SK-N-SH (cell line): ENCODE data around the gene HIPK1. TPM values are rescaled to one million over a fixed set of nuclear protein-coding genes. Genes with fewer than 3 reads are reported as not detected.

Source experiments
- CTCF ChIA-PET: fragments of 300-600, 350-600 bp; formaldehyde crosslinking; extraction: SDS; loops from one replicate; lab custom pipeline; 2021; lab: Yijun Ruan, JAX
- POLR2A ChIA-PET: fragments of 350-600 bp; sonication (Branson Sonifier 250); formaldehyde crosslinking; extraction: SDS; loops from one replicate; lab custom pipeline; 2020; ENCODE audit warnings: antibody characterized with exemption, inconsistent platforms; lab: Yijun Ruan, JAX
- DNase-seq: peaks from one replicate; pipeline ENCODE4 v3.0.0; 2012
- H2AFZ ChIP-seq: fragments of 200-600 bp; sonication (generic); 2 replicates; pipeline ENCODE4 v1.8.1; 2016; ENCODE audit warnings: antibody characterized with exemption, mild to moderate bottlenecking, low read depth
- H3F3A ChIP-seq: fragments of 200-600 bp; sonication (generic); replicated peaks from 2 replicates; pipeline ENCODE3; 2016; ENCODE audit warnings: antibody characterized with exemption, mild to moderate bottlenecking; ENCODE audit not compliant: insufficient read depth
- H3K27ac ChIP-seq, 2 experiments: fragments of 200-500 bp in 1 of 2; fragments of 200-600 bp in 1 of 2; sonication (Bioruptor generic) in 1 of 2; sonication (generic), shearing (Covaris generic) in 1 of 2; 2 replicates each; pipeline versions ENCODE4 v1.5.1 to v1.6.1; 2014 to 2016; ENCODE audit warnings: low read depth in 2 of 2, inconsistent platforms in 1 of 2, low read length in 1 of 2, mild to moderate bottlenecking in 1 of 2, mixed read lengths in 1 of 2
- H3K27me3 ChIP-seq: fragments of 200-600 bp; sonication (generic), shearing (Covaris generic); 2 replicates; pipeline ENCODE4 v1.6.1; 2016; ENCODE audit warnings: mixed run types; ENCODE audit not compliant: insufficient read depth
- H3K36me3 ChIP-seq, 2 experiments: fragments of 200-500 bp in 1 of 2; fragments of 200-600 bp in 1 of 2; sonication (Bioruptor generic) in 1 of 2; sonication (generic) in 1 of 2; replicated peaks in 1 of 2; 2 replicates each; pipeline versions ENCODE3 to v1.5.1; 2014 to 2016; ENCODE audit warnings: low read length in 1 of 2, mild to moderate bottlenecking in 1 of 2; ENCODE audit not compliant: insufficient read depth in 2 of 2, control insufficient read depth in 1 of 2
- H3K4me1 ChIP-seq, 2 experiments: fragments of 200-500 bp in 1 of 2; fragments of 200-600 bp in 1 of 2; sonication (Bioruptor generic) in 1 of 2; sonication (generic), shearing (Covaris generic) in 1 of 2; 2 replicates each; pipeline versions ENCODE4 v1.5.1 to v1.6.1; 2014 to 2016; ENCODE audit warnings: low read depth in 1 of 2, low read length in 1 of 2, mixed run types in 1 of 2; ENCODE audit not compliant: insufficient read depth in 2 of 2, control insufficient read depth in 1 of 2
- H3K4me2 ChIP-seq: fragments of 200-600 bp; sonication (generic), shearing (Covaris generic); 2 replicates; pipeline ENCODE4 v1.6.1; 2017; ENCODE audit warnings: mixed run types
- H3K4me3 ChIP-seq, 2 experiments: fragments of 200-500 bp in 1 of 2; fragments of 200-600 bp in 1 of 2; sonication (Bioruptor generic) in 1 of 2; sonication (generic), shearing (Covaris generic) in 1 of 2; 2 replicates each; pipeline versions ENCODE4 v1.5.1 to v1.8.1; 2014 to 2016; ENCODE audit warnings: low read depth in 2 of 2, inconsistent platforms in 1 of 2, low read length in 1 of 2, mild to moderate bottlenecking in 1 of 2, mixed read lengths in 1 of 2, moderate library complexity in 1 of 2
- H3K79me2 ChIP-seq: fragments of 200-600 bp; sonication (generic); 2 replicates; pipeline ENCODE4 v1.8.1; 2017; ENCODE audit warnings: mild to moderate bottlenecking; ENCODE audit not compliant: insufficient read depth
- H3K9ac ChIP-seq: fragments of 200-600 bp; sonication (generic); 2 replicates; pipeline ENCODE4 v1.6.1; 2017; ENCODE audit warnings: mixed run types
- H3K9me2 ChIP-seq: fragments of 200-600 bp; sonication (generic); 2 replicates; pipeline ENCODE4 v1.6.1; 2017; ENCODE audit warnings: mixed run types
- H3K9me3 ChIP-seq: fragments of 200-600 bp; sonication (generic); 2 replicates; pipeline ENCODE4 v1.6.1; 2017; ENCODE audit warnings: mixed run types, mild to moderate bottlenecking, moderate library complexity
- H4K20me1 ChIP-seq: fragments of 200-600 bp; sonication (generic); 2 replicates; pipeline ENCODE4 v1.6.1; 2017; ENCODE audit warnings: mild to moderate bottlenecking, mixed run types; ENCODE audit not compliant: insufficient read depth
- EP300 ChIP-seq, 2 experiments: IDR thresholded peaks; 2 replicates each; pipeline versions ENCODE4 v1.4.0 to v1.6.1; 2012; ENCODE audit warnings: borderline replicate concordance in 1 of 2, low read depth in 1 of 2, low read length in 1 of 2
- JUND ChIP-seq: IDR thresholded peaks from 2 replicates; pipeline ENCODE4 v1.4.0; 2012
- MEF2A ChIP-seq: IDR thresholded peaks from 2 replicates; pipeline ENCODE4 v1.4.0; 2012; ENCODE audit warnings: low read depth, borderline replicate concordance
- WGBS: methylation state at CpG from one replicate; pipeline ENCODE4 v1.1.6; 2017; ENCODE audit warnings: low lambda C conversion rate; 5-methylcytosine and 5-hydroxymethylcytosine counted together
- polyA plus RNA-seq, 3 experiments: library from polyadenylated mRNA; depleted of rRNA; stranded (reverse); fragments of >200 nt; gene quantifications; 2 replicates each; pipeline ENCODE4 v1.2.3, GENCODE V29; 2012

HIPK1 gene
- polyA plus RNA-seq, 1 of the 3 experiments (the other 2 are of a cell fraction), result 7.1 TPM

- no peaks in the 10 kb centered on the region for H3K79me2 ChIP-seq
- no peaks in the 10 kb centered on the region for H3K36me3 ChIP-seq
- no peaks in the 10 kb centered on the region for H4K20me1 ChIP-seq
- no peak overlapping the region for H3K4me3 ChIP-seq
- ChIA-PET POLR2A (no interaction called here), CTCF (no interaction called here)
- H3K27ac ChIP-seq, result no peak overlapping the region
- H3K9me3 ChIP-seq, result no peaks in the 10 kb centered on the region
- peaks cover 5% of the 10 kb centered on the region for H3F3A ChIP-seq
- no peak overlapping the region for H2AFZ ChIP-seq
- H3K4me2 ChIP-seq, result no peak overlapping the region
- H3K9ac ChIP-seq, result no peak overlapping the region
- 0 out of 4 replicates have a peak, but pooled peaks cover 0 to under 1% of the 10 kb centered on the region in 2 experiments for H3K4me1 ChIP-seq
- TF ChIP-seq JUND, result no peak
- TF ChIP-seq EP300 (IDR thresholded peaks at IDR 0.05; ENCODE audit: borderline replicate concordance in 1 of 2, low read depth in 1 of 2, low read length in 1 of 2), result 0 out of 4 replicates have a peak, but pooled peaks of 1 of the 2 experiments have one; percentile 9
- no peak for TF ChIP-seq MEF2A
- DNase-seq, result no peak
- no peaks in the 10 kb centered on the region for H3K9me2 ChIP-seq
- WGBS, result 62% methylated on average over 6 of the region's 6 CpGs
- H3K27me3 ChIP-seq, result no peaks in the 10 kb centered on the region
Observed at GRCh38 chr1:114026797-114027196, 97.7 kb downstream of the HIPK1 start.

Other genes with a start within 250 kb of the HIPK1 start
- 10.8 and 14.1 TPM in 2 replicates for gene PHTF1, start 169.8 kb upstream of the HIPK1 start, polyA plus RNA-seq (2012; rRNA removed)
- 3.9 and 4.0 TPM in 2 replicates for gene RSBN1, start 116.8 kb upstream of the HIPK1 start, polyA plus RNA-seq (2012; rRNA removed)
- 0.12 and 0.16 TPM in 2 replicates for gene PTPN22, start 57.6 kb upstream of the HIPK1 start, polyA plus RNA-seq (2012; rRNA removed)
- gene BCL2L15, start 41.7 kb upstream of the HIPK1 start, polyA plus RNA-seq (2012; rRNA removed), result 0.02 and 0.05 TPM in 2 replicates
- 11.5 and 16.8 TPM in 2 replicates for gene AP4B1, start 24.5 kb upstream of the HIPK1 start, polyA plus RNA-seq (2012; rRNA removed)
- 3.0 and 3.3 TPM in 2 replicates for gene DCLRE1B, start 24.0 kb upstream of the HIPK1 start, polyA plus RNA-seq (2012; rRNA removed)
- gene OLFML3, start 50.1 kb downstream of the HIPK1 start, polyA plus RNA-seq (2012; rRNA removed), result 26.1 and 28.3 TPM in 2 replicates
- gene SYT6, start 224.5 kb downstream of the HIPK1 start, polyA plus RNA-seq (2012; rRNA removed), result not detected in 2 replicates